BJ (cell line): ENCODE data around the gene ADNP2. TPM values are rescaled to one million over a fixed set of nuclear protein-coding genes. Genes with fewer than 3 reads are reported as not detected.

Source experiments
- CTCF ChIA-PET: fragments of 350-600 bp; formaldehyde crosslinking; extraction: SDS; loops from one replicate; lab custom pipeline; 2021; ENCODE audit warnings: antibody characterized with exemption, inconsistent platforms; lab: Yijun Ruan, JAX
- POLR2A ChIA-PET: fragments of 300-600 bp; sonication (Branson Sonifier 250); formaldehyde crosslinking; extraction: SDS; loops from one replicate; lab custom pipeline; 2021; ENCODE audit warnings: antibody characterized with exemption; lab: Charles Lee
- DNase-seq: peaks from one replicate; pipeline ENCODE4 v3.0.0-alpha.2; 2011; ENCODE audit warnings: low read depth
- H3K27me3 ChIP-seq: 2 replicates; pipeline ENCODE4 v1.6.0; 2011; ENCODE audit warnings: low read length; ENCODE audit not compliant: control insufficient read depth, insufficient read depth
- H3K36me3 ChIP-seq: 2 replicates; pipeline ENCODE4 v1.5.1; 2011; ENCODE audit warnings: low read length; ENCODE audit not compliant: control insufficient read depth, insufficient read depth
- H3K4me3 ChIP-seq: 2 replicates; pipeline ENCODE4 v1.5.1; 2011; ENCODE audit warnings: low read depth, mild to moderate bottlenecking, control low read depth, low read length
- CTCF ChIP-seq: IDR thresholded peaks from 2 replicates; pipeline ENCODE4 v1.5.1; 2011; ENCODE audit warnings: low read depth, mild to moderate bottlenecking, control low read depth, inconsistent platforms, low read length, moderate library complexity; ENCODE audit not compliant: insufficient read depth
- polyA plus RNA-seq: library from polyadenylated mRNA; depleted of rRNA; stranded (reverse); fragments of >200 nt; gene quantifications from 2 replicates; pipeline ENCODE4 v1.2.3, GENCODE V29; 2011

ADNP2 gene
- polyA plus RNA-seq, 1 experiment = 4.4 TPM

- no peaks in the 10 kb centered on the region for H3K27me3 ChIP-seq
- H3K4me3 ChIP-seq = no peak overlapping the region
- ChIA-PET POLR2A (no interaction called here), CTCF (interaction anchor here (0.6 to 3.2 kb wide), 2 partner anchors 10 to 62 kb away, joined by 4 to 15 read pairs; no protein-coding TSS in a partner anchor)
- no peak for TF ChIP-seq CTCF
- DNase-seq = no peak
- no peaks in the 10 kb centered on the region for H3K36me3 ChIP-seq
These were observed 58.9 kb downstream of the ADNP2 start for GRCh38 chr18:80167931-80168330.

- Histone ChIP-seq H3K4me3 (no peak overlapping the region), H3K27me3 (no peaks in the 10 kb centered on the region), H3K36me3 (no peaks in the 10 kb centered on the region)
- CTCF ChIA-PET = interaction anchor here (0.6 to 3.2 kb wide), 2 partner anchors 10 to 62 kb away, joined by 4 to 15 read pairs; no protein-coding TSS in a partner anchor
- TF ChIP-seq CTCF = no peak
- no peak for DNase-seq
- POLR2A ChIA-PET = no interaction called here
These were observed 59.3 kb downstream of the ADNP2 start for GRCh38 chr18:80168346-80168745.

DNA sequence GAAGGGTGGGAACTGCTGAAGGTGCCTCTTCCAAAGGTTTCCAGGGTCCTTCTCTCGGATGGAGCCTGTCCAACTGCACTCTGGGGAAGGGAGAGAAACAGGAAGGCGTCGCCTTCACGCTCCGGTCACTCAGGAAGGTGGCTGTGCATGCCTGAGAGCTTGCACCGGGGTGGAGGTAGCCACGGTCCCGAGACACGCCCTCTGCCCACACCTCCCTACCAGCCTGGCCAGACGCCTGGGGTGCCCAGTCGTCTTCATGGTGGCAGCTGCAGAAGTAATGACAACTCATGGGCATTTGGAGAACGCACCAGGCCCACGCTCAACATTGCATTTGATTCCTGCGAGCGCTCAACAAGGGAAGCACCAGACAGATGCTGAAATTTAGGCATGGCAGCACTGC lies 59.9 kb downstream of the ADNP2 start:
- ChIA-PET POLR2A (no interaction called here), CTCF (interaction anchor here (1.3 to 2.8 kb wide), 2 partner anchors 10 to 75 kb away, joined by 4 to 12 read pairs; no protein-coding TSS in a partner anchor)
- H3K4me3 ChIP-seq = no peak overlapping the region
- no peak for DNase-seq
- H3K36me3 ChIP-seq = no peaks in the 10 kb centered on the region
- H3K27me3 ChIP-seq = no peaks in the 10 kb centered on the region
- TF ChIP-seq CTCF = no peak

DNA sequence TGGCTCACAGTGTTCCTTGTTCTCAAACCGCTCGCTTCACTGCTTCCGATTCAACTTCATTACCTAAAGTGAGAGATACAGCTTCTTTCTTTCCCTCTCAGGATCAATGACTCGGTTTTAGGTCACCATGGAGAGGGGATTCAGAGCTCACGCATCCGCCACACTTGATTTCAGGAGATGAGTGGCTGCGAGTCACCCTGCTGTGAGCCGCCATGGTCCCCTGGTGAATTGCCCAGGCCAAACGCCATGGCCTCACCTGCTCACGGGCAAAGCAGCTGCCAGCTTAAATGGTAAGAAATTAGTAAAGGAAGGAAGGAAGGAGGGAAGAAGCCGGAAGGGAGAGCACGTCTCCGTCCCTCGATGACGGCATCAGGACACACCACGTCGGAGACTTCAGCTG lies 60.5 kb downstream of the ADNP2 start:
- ChIA-PET POLR2A (no interaction called here), CTCF (interaction anchor here (0.6 to 2.8 kb wide), 5 partner anchors 11 to 87 kb away, joined by 3 to 12 read pairs (median 5); no protein-coding TSS in a partner anchor)
- no peak for DNase-seq
- Histone ChIP-seq H3K36me3 (no peaks in the 10 kb centered on the region), H3K4me3 (no peak overlapping the region), H3K27me3 (no peaks in the 10 kb centered on the region)
- no peak for TF ChIP-seq CTCF

DNA sequence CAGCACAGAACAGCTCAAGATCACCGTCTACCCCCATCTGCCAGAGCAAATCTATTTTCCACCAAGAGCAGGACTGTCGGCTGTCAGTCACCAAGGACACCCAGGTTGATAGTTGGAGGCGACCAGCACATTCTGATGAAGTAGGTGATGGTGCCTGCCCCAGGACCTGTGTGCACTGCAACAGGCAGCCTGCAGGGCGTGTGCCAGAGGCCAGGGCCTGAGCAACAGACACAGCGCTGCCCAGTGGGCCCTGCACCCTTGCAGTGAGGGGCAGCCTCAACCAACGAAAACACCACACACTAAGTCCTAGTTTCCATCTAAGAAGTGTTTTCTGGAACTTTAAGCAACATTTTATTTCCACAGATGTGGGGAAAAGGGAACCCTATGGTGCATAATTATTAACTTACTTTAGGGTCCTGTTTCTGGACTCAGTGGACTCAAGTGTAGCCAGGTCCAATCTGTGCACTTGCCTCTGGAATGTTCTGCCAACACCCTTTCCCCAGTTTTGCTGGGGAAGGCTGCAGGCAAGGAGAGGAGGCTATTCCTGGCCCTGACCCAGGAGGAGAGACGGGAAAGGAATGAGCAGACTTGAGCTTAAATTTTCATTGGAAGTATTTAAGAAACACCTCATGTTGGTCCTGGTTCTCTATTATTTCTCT lies 61.5 kb downstream of the ADNP2 start:
- no peak for TF ChIP-seq CTCF
- ChIA-PET POLR2A (no interaction called here), CTCF (interaction anchor here (0.8 to 2.8 kb wide), 9 partner anchors 10 to 86 kb away, joined by 3 to 12 read pairs (median 5); no protein-coding TSS in a partner anchor)
- no peak for DNase-seq
- Histone ChIP-seq H3K27me3 (no peaks in the 10 kb centered on the region), H3K36me3 (no peaks in the 10 kb centered on the region), H3K4me3 (no peak overlapping the region)
